Gastrocnemius medialis (tissue), 4 donors: ENCODE data around the gene BRF1. TPM values are rescaled to one million over a fixed set of nuclear protein-coding genes. Genes with fewer than 3 reads are reported as not detected.
A peak's percentile ranks its signal among the peaks of the same experiment; 100 is the strongest.

ENCODE experiments used
- ATAC-seq, 2 donors: fragments of 150-250 bp; one replicate each; pipeline ENCODE4 v1.9.1; 2016
- DNase-seq, 2 donors: peaks; one replicate each; pipeline ENCODE4 v3.0.0-alpha.2; 2019
- H3K27ac ChIP-seq, 4 donors: fragments of 200-600 bp; sonication (generic); 1 replicate in 1 of 4; 2 replicates in 3 of 4; pipeline ENCODE4 v1.5.1; 2016 to 2018; ENCODE audit warnings: mild to moderate bottlenecking in 2 of 4, moderate library complexity in 1 of 4
- H3K27me3 ChIP-seq, 3 donors: fragments of 200-600 bp; sonication (generic) in 2 of 3; 1 replicate in 1 of 3; 2 replicates in 2 of 3; pipeline versions ENCODE4 v1.5.1 to v1.6.0; 2016 to 2019; ENCODE audit warnings: mild to moderate bottlenecking in 1 of 3, moderate library complexity in 1 of 3
- H3K36me3 ChIP-seq, 2 donors: fragments of 200-600 bp; sonication (generic) in 1 of 2; one replicate each; pipeline ENCODE4 v1.5.1; 2017 to 2018
- H3K4me1 ChIP-seq, 2 donors: fragments of 200-600 bp; sonication (generic) in 1 of 2; one replicate each; pipeline ENCODE4 v1.5.1; 2016 to 2017; ENCODE audit warnings: mild to moderate bottlenecking in 2 of 2
- H3K4me3 ChIP-seq, 4 donors: fragments of 200-600 bp; sonication (generic) in 3 of 4; 1 replicate in 1 of 4; 2 replicates in 3 of 4; pipeline ENCODE4 v1.5.1; 2016 to 2019; ENCODE audit warnings: mild to moderate bottlenecking in 2 of 4
- H3K9me3 ChIP-seq, 3 donors: fragments of 200-600 bp; sonication (generic) in 2 of 3; 1 replicate in 1 of 3; 2 replicates in 2 of 3; pipeline ENCODE4 v1.5.1; 2016 to 2019
- POLR2A ChIP-seq, 2 donors: fragments of 450-650 bp; IDR thresholded peaks; one replicate each; pipeline ENCODE4 v1.6.1; 2017; ENCODE audit warnings: antibody characterized with exemption in 2 of 2, mild to moderate bottlenecking in 2 of 2, moderate library complexity in 2 of 2
- in situ Hi-C, 4 donors: fragments of 200-750 bp; cut with MboI; loops; one replicate each; pipeline versions ENCODE4 v1.15.0 to v1.8.0; 2017; ENCODE audit warnings: low sequenced_read_pairs in 4 of 4
- intact Hi-C: fragments of 100-400 bp; cut with DNase I; formaldehyde crosslinking; loops from one replicate; pipeline ENCODE4 v1.15.1; 2023; ENCODE audit warnings: low total_unique reads
- total RNA-seq, 4 donors: library from RNA; depleted of rRNA; stranded (reverse); fragments of >200 nt; gene quantifications; one replicate each; pipeline versions ENCODE4 v1.1.0 to v1.2.3, GENCODE V29; 2016
- TF ChIP-seq, protein P1 (sequence below), 5 experiments: fragments of 450-650 bp in 3 of 5; fragments of 200-600 bp in 2 of 5; sonication (generic) in 2 of 5; IDR thresholded peaks in 4 of 5; conservative IDR thresholded peaks in 1 of 5; 1 replicate in 4 of 5; 2 replicates in 1 of 5; pipeline ENCODE4 v1.5.1; 2016 to 2019; ENCODE audit warnings: antibody characterized with exemption in 5 of 5, mild to moderate bottlenecking in 3 of 5, moderate library complexity in 3 of 5

BRF1 gene
- total RNA-seq, 4 donors from 2014 or later = 19.5 to 27.4 (median 21.4) TPM

GRCh38 chr14:105347587-105347968 is 46.8 kb upstream of the BRF1 start:
- DNase-seq (no peak), ATAC-seq (no peak)
- intact Hi-C loops = no loop called here
- in situ Hi-C loops = loop anchor here in 1 of 4 donors (25.0 kb wide), 1 partner anchor 135 kb away; no protein-coding TSS in a partner anchor
- peaks cover 17% of the 10 kb centered on the region in 2 donors for H3K4me1 ChIP-seq
- no peaks in the 10 kb centered on the region for H3K27me3 ChIP-seq
- no peak overlapping the region for H3K4me3 ChIP-seq
- no peaks in the 10 kb centered on the region for H3K36me3 ChIP-seq
- TF ChIP-seq, protein P1, sequence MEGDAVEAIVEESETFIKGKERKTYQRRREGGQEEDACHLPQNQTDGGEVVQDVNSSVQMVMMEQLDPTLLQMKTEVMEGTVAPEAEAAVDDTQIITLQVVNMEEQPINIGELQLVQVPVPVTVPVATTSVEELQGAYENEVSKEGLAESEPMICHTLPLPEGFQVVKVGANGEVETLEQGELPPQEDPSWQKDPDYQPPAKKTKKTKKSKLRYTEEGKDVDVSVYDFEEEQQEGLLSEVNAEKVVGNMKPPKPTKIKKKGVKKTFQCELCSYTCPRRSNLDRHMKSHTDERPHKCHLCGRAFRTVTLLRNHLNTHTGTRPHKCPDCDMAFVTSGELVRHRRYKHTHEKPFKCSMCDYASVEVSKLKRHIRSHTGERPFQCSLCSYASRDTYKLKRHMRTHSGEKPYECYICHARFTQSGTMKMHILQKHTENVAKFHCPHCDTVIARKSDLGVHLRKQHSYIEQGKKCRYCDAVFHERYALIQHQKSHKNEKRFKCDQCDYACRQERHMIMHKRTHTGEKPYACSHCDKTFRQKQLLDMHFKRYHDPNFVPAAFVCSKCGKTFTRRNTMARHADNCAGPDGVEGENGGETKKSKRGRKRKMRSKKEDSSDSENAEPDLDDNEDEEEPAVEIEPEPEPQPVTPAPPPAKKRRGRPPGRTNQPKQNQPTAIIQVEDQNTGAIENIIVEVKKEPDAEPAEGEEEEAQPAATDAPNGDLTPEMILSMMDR (IDR thresholded peaks at IDR 0.05 in 4 of 5, conservative IDR thresholded peaks at IDR 0.05 in 1 of 5) = no peak
- TF ChIP-seq POLR2A (IDR thresholded peaks at IDR 0.05) = no peak
- H3K27ac ChIP-seq = no peak overlapping the region
- H3K9me3 ChIP-seq = no peaks in the 10 kb centered on the region

DNA sequence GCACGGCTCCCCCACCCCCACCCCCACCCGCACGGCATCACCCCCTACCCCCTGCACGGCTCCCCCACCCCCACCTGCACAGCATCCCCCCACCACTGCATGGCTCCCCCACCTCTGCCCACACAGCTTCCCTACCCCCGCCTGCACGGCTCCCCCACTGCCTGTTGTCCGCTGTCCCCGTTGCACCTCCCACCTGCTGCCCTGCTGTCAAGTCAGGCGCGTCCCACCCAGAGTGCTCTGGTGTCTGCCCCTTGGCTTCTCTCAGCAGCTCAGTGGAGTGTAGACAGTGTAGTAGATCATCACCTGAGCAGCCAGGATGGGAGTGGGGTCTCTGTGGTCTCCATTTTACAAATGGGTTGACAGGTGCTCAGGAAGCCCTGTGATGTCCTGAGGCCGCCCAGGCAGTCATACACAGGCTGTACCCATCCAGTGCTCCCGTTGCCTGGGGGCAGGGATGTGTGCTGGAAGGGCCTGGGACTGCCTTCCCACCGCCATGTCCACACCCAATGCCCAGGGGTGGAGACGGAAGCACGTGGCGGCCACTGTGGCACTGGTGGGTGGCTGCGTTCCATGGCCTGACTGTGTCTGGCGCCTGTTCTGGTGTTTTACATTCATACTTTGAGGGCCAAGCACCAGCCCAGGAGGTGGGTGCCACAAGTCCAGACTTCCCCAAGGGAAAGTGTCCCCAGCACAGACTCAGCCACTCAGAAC is 46.2 kb upstream of the BRF1 start:
- ATAC-seq = no peak
- in situ Hi-C loops = loop anchor here in 1 of 4 donors (25.0 kb wide), 1 partner anchor 135 kb away; no protein-coding TSS in a partner anchor

DNA sequence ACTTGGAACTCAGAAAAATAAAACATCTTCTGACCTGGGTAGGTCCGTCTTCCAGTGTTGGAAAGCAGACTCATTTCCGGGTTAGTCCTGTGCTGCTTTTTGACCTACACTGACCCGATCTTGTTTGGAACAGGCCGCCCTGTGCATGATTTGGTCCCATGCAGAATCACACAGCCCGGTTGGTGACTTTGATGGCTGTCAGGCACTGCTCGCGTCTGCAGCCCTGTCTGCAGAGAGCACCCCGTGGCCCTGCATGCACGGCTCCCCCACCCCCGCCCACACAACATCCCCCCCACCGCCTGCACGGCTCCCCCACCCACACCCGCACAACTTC is 45.4 kb upstream of the BRF1 start:
- no peak for ATAC-seq
- Histone ChIP-seq H3K27ac (no peak overlapping the region), H3K4me1 (peaks cover 19 to 21% of the 10 kb centered on the region in 2 donors), H3K36me3 (no peaks in the 10 kb centered on the region), H3K9me3 (no peaks in the 10 kb centered on the region), H3K27me3 (no peaks in the 10 kb centered on the region), H3K4me3 (no peak overlapping the region)
- no peak for DNase-seq
- TF ChIP-seq, protein P1 (IDR thresholded peaks at IDR 0.05 in 4 of 5, conservative IDR thresholded peaks at IDR 0.05 in 1 of 5) = no peak
- no peak for TF ChIP-seq POLR2A (IDR thresholded peaks at IDR 0.05)
- in situ Hi-C loops (loop anchor here in 1 of 4 donors (25.0 kb wide), 1 partner anchor 134 kb away; no protein-coding TSS in a partner anchor), intact Hi-C loops (no loop called here)

More for the DNA sequence above, 46.2 kb upstream of the BRF1 start:
- DNase-seq = no peak
- Histone ChIP-seq H3K27me3 (no peaks in the 10 kb centered on the region), H3K9me3 (no peaks in the 10 kb centered on the region), H3K36me3 (no peaks in the 10 kb centered on the region), H3K4me1 (peaks cover 16% of the 10 kb centered on the region in 2 donors), H3K4me3 (no peak overlapping the region), H3K27ac (no peak overlapping the region)
- intact Hi-C loops = no loop called here
- TF ChIP-seq POLR2A (IDR thresholded peaks at IDR 0.05) = no peak
- TF ChIP-seq, protein P1 (IDR thresholded peaks at IDR 0.05 in 4 of 5, conservative IDR thresholded peaks at IDR 0.05 in 1 of 5) = no peak

GRCh38 chr14:105343194-105343593 is 42.4 kb upstream of the BRF1 start:
- no peak overlapping the region for H3K4me3 ChIP-seq
- ATAC-seq = no peak
- no peak for TF ChIP-seq POLR2A (IDR thresholded peaks at IDR 0.05)
- TF ChIP-seq, protein P1 (IDR thresholded peaks at IDR 0.05 in 4 of 5, conservative IDR thresholded peaks at IDR 0.05 in 1 of 5) = no peak
- intact Hi-C loops (no loop called here), in situ Hi-C loops (loop anchor here in 1 of 4 donors (25.0 kb wide), 1 partner anchor 131 kb away; no protein-coding TSS in a partner anchor)
- H3K4me1 ChIP-seq = peaks cover 33 to 34% of the 10 kb centered on the region in 2 donors
- DNase-seq = no peak
- peak overlapping the region in 1 of 4 donors; percentile 15 for H3K27ac ChIP-seq
- H3K36me3 ChIP-seq = no peaks in the 10 kb centered on the region
- H3K9me3 ChIP-seq = no peaks in the 10 kb centered on the region
- H3K27me3 ChIP-seq = no peaks in the 10 kb centered on the region
